ENCODE data around the gene LYZL4.

GRCh38 chr3:42403737-42404136 is 6.7 kb downstream of the LYZL4 start:
- TF ChIP-seq CTCF (IDR thresholded peaks at IDR 0.05): no peak
- TF ChIP-seq POLR2AphosphoS5 (IDR thresholded peaks at IDR 0.05): no peak
